Measurements from ENCODE around the gene EVI2A. TPM values are rescaled to one million over a fixed set of nuclear protein-coding genes. Genes with fewer than 3 reads are reported as not detected.

Gene EVI2A
- total RNA-seq, 6 experiments from 2014 or later, result 1.00 to 1.7 (median 1.4) TPM

- Mint-ChIP-seq H3K27ac (peak overlapping the region; percentile 81), H3K4me3 (peak overlapping the region; percentile 64), H3K36me3 (ENCODE audit: low read depth) (peaks cover 52% of the 10 kb centered on the region), H3K27me3 (ENCODE audit: insufficient read depth) (peaks cover 3% of the 10 kb centered on the region), H3K4me1 (ENCODE audit: low read depth) (peaks cover 51% of the 10 kb centered on the region), H3K9me3 (no peaks in the 10 kb centered on the region)
- TF ChIP-seq CTCF (IDR thresholded peaks at IDR 0.05), result no peak
- peak; percentile 49 for DNase-seq
Observed at GRCh38 chr17:31328160-31328535, 6.7 kb upstream of the EVI2A start.

GRCh38 chr17:31327534-31328159 is 6.2 kb upstream of the EVI2A start:
- Mint-ChIP-seq H3K4me3 (peak overlapping the region; percentile 64), H3K4me1 (ENCODE audit: low read depth) (peaks cover 51% of the 10 kb centered on the region), H3K27me3 (ENCODE audit: insufficient read depth) (peaks cover 3% of the 10 kb centered on the region), H3K27ac (peak overlapping the region; percentile 81), H3K36me3 (ENCODE audit: low read depth) (peaks cover 52% of the 10 kb centered on the region), H3K9me3 (no peaks in the 10 kb centered on the region)
- TF ChIP-seq CTCF (IDR thresholded peaks at IDR 0.05), result no peak
- DNase-seq, result peak; percentile 76

- H3K9me3 Mint-ChIP-seq, result no peaks in the 10 kb centered on the region
- peaks cover 3% of the 10 kb centered on the region for H3K27me3 Mint-ChIP-seq (ENCODE audit: insufficient read depth)
- peaks cover 45% of the 10 kb centered on the region for H3K36me3 Mint-ChIP-seq (ENCODE audit: low read depth)
- DNase-seq, result no peak
- H3K27ac Mint-ChIP-seq, result no peak overlapping the region
- H3K4me1 Mint-ChIP-seq (ENCODE audit: low read depth), result peaks cover 50% of the 10 kb centered on the region
- H3K4me3 Mint-ChIP-seq, result no peak overlapping the region
- TF ChIP-seq CTCF (IDR thresholded peaks at IDR 0.05), result no peak
Observed at GRCh38 chr17:31323551-31323950, 2.1 kb upstream of the EVI2A start.

GRCh38 chr17:31321966-31322365 is 544 bp upstream of the EVI2A start:
- Mint-ChIP-seq H3K4me3 (peak overlapping the region; percentile 52), H3K27me3 (ENCODE audit: insufficient read depth) (peaks cover 1% of the 10 kb centered on the region; the same call in 1 of the 2 replicates), H3K4me1 (ENCODE audit: low read depth) (peaks cover 44% of the 10 kb centered on the region), H3K9me3 (no peaks in the 10 kb centered on the region), H3K36me3 (ENCODE audit: low read depth) (peaks cover 47% of the 10 kb centered on the region), H3K27ac (peak overlapping the region; percentile 83)
- no peak for DNase-seq
- TF ChIP-seq CTCF (IDR thresholded peaks at IDR 0.05), result no peak

GRCh38 chr17:31320791-31321190 is 631 bp downstream of the EVI2A start:
- H3K27ac Mint-ChIP-seq, result peak overlapping the region; percentile 83
- H3K4me1 Mint-ChIP-seq (ENCODE audit: low read depth), result peaks cover 37% of the 10 kb centered on the region
- H3K9me3 Mint-ChIP-seq, result no peaks in the 10 kb centered on the region
- no peak for DNase-seq
- TF ChIP-seq CTCF (IDR thresholded peaks at IDR 0.05), result no peak
- H3K27me3 Mint-ChIP-seq (ENCODE audit: insufficient read depth), result no peaks in the 10 kb centered on the region
- peak overlapping the region; percentile 76 for H3K4me3 Mint-ChIP-seq
- H3K36me3 Mint-ChIP-seq (ENCODE audit: low read depth), result peaks cover 35% of the 10 kb centered on the region
